AML-193 (cell line): Measurements from ENCODE around the gene CCRL2.
A peak's percentile ranks its signal among the peaks of the same experiment; 100 is the strongest.
"Not testable (repeated sequence)": the region's sequence is repeated elsewhere in the genome, so short reads cannot be mapped to it uniquely, and the experiment has no call there.

Source experiments
- DNase-seq, 2 experiments: peaks; one replicate each; lab custom pipeline; 2025; lab: John Stamatoyannopoulos, UW

The CCRL2 gene

DNA sequence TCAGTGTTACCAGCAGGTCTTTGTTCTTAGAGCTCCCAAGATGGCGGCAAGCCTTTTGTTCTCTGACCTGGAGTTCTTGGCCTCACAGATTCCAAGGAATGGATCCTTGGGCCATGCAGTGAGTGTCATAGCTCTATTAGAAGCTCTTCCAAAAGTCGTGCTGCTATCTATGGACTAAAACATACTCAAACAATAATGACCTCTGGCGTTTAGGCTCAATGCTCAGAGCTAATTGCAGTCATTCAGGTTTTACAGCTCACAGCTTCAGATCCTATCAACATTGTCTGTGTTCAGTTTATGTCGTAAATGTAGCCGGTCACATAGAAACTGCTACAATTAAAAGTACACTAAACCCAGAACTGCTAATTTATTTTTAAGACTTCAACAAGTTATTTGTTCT lies 22.2 kb downstream of the CCRL2 start:
- DNase-seq: no peak

DNA sequence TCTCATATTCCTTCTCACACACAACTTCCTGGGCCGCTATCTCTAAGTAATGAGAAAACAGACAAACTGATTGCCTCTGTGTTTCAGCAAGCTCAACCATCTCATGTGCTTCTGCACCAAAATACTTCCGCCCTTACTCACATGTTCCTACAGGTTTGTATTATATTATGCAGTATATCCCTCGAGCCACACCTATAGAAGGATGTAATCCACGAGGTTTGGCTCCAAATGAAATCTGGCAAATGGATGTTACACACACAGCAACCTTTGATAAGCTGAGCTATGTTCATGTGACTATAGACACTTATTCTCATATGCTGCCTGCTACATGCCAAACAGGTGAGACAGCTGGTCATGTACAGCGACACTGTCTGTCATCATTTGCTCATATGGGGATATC lies 22.6 kb downstream of the CCRL2 start:
- no peak for DNase-seq

DNA sequence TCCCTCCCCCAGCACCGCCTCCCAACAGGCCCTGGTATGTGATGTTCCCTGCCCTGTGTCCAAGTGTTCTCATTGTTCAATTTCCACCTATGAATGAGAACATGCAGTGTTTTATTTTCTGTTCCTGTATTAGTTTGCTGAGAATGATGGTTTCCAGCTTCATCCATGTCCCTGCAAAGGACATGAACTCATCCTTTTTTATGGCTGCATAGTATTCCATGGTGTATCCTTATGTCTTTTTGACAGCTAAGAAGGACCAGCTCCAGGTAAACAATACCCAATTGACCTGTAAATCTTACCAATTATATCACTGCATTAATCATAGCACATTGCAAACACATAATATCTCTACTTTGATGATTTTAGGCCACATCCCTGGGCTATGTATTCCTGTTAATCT lies 23.8 kb downstream of the CCRL2 start:
- DNase-seq: not testable (repeated sequence)

DNA sequence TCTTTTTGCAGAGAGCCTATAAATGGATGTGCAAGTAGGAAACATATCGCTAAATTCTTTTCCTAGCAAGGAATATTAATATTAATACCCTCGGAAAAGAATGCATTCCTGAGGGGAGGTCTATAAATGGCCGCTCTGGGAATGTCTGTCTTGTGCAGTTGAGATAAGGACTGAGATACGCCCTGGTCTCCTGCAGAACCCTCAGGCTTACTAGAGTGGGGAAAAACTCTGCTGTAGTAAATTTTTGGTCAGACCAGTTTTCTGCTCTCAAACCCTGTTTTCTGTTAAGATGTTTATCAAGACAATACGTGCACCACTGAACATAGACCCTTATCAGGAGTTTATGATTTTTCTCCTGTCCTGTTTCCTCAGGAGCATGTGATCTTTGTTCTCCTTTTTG lies 24.8 kb downstream of the CCRL2 start:
- DNase-seq: not testable (repeated sequence)

DNA sequence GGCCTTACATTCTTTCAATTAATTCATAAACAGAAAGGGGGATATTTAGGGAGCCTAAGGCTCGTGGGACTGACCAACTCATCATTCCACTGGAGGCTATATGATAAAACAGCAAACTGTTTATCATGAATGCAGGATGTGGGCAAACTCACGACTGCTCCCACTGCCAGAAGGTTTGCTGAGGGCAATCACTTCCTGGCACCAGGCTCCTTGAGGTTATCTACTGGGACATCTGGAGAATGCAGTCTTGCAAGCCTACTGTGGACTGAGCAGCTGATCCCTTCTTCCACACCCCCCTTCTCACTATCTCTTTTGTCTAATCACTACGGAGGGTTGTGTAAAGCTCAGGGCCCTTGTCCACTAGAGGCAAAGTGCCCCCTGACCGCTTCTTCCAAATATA lies 26.1 kb downstream of the CCRL2 start:
- not testable (repeated sequence) for DNase-seq

DNA sequence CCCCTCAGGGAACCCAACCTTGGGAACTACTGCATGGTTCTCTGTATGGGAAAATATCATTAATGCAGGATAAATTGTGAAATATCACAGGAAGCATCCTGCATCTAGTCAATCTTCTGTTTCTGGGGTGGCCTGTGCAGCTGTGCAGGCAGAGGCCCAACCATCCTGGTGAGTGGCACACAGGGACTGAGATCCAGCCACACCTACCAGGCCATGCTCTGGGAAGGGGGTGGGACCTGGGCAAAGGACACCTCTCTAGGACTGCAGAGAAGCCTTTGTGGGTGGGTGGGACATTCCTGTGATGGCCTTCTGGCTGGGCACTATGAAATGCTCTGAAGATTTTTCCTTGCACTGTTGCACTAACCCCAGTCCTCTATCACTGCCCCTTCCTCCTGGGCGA lies 26.8 kb downstream of the CCRL2 start:
- DNase-seq: no peak

DNA sequence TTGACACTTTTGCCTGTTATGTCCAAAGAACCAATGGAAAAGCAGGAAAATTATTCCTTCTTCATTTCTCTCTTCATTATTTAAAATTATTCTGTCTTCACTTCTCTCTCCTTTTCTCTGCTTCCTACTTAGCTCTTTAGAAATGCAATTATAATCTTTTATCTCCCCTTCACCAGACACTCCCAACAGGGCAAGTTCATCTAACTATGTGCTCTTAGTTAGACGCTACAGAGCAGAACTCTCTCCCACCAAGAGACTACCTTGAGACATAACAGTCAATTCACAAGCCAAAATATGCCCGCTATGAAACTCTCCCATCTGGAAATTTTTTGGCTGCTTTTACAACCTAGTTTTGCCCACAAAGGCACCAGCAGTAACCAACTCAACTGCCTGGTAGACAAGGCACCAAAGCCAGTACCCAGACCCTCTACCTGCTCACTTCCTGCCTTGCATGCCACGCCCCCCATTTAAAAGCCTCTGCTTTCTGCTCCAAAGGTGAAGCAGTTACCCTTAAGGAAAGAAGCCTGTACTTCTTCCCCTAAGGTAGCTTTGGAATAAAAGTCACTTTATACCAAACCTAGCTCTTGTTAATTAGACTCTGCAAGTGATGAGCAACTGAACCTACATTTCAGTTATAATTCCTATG lies 28.1 kb downstream of the CCRL2 start:
- DNase-seq: no peak

DNA sequence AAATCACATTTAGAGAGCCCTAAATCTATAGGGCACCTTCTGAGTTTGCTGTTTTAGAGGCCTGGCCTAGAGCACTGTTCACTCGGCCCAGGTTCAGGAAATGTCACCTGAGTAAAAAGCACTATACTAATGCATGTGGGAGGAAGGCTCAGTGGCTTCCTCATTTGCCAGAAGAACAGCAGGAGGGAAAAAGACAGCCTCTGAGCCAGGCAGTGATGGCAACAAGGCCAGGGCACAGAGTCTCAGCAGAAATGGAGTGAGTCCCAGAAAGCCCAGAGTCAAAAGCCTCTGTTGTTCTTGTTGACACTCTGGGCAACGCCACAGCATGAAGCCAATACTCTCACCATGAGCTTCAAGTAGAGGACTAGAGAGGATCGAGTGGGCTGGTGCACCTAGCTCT lies 31.8 kb downstream of the CCRL2 start:
- no peak for DNase-seq

DNA sequence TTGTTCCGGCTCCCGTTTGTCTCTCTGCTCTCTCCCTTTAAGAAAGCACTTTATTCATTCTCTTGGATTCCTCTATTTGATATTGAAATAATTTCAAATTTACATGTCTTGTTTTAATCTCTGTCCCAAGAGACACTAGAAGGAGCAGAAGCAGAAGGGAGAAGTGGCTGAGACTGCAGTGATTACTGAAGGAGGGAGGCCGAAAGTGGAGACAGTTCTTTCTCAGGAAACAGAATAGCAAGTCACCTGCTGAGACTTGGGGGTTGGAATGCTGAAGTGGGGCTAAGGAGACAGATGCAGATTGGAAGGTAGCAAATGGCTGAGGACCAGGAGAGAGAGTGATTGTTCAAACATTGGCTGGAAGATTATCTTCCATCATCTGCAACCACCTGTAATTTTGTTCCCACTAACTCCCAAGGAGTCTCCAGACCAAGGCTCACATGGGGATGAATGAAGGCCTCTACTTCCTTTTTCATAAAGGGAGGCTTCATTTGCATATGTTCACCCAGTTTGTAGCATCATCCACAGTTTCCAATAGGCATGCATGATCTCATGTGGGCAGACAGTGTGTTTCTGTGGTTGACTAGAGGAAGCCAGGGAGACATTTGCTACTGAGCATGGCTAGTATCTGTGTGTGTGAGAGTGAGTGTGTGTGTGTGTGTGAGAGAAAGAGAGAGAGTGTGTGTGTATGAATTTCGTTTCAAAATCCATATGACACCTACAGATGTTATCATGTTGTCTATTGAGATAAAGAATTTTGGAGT lies 33.7 kb downstream of the CCRL2 start:
- peak; percentile 17 for DNase-seq

DNA sequence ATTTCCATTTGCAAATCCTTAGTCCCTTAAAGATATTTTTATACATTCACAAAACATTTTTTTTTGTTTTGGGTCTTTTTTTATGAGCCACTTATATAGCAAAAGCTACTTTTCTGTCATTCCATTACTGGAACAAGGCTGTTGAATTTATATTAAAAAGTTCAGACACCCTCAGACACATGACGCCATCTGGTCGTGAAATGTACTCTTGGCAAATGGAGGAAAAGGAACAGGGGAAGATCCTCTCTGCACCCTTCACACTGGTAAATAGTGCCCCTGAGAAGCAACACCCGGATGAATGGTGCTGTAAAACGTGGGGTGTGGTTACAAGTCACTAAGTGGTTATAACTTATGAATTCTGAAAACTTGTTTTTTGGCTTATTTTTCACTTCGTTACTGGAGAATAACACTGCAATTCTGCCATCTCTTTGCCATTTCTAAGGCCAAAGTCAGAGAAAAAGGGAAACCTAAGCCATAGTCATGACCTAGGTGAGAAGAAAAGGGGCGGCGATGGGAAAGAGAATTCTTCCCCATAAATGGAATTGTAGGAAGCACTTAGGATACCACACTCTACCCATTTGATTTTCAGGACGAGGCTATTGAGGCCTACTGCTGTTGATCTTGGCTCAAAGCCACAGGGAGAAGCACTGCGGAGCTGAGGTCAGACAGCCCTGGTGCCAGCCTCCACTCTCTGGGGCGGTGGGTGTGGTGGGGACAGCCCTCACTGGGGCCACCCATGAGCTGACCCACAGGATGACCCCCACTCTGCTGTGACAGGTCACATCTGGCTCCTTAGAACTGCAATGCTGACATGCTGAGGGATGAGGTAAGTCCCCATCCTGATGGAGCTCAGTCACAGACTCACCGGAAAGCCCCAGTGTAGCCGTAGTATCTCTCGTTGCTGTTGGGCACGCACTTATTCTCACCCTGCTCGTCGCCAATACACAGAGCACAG lies 35.8 kb downstream of the CCRL2 start:
- DNase-seq: peak; percentile 10 to 38

DNA sequence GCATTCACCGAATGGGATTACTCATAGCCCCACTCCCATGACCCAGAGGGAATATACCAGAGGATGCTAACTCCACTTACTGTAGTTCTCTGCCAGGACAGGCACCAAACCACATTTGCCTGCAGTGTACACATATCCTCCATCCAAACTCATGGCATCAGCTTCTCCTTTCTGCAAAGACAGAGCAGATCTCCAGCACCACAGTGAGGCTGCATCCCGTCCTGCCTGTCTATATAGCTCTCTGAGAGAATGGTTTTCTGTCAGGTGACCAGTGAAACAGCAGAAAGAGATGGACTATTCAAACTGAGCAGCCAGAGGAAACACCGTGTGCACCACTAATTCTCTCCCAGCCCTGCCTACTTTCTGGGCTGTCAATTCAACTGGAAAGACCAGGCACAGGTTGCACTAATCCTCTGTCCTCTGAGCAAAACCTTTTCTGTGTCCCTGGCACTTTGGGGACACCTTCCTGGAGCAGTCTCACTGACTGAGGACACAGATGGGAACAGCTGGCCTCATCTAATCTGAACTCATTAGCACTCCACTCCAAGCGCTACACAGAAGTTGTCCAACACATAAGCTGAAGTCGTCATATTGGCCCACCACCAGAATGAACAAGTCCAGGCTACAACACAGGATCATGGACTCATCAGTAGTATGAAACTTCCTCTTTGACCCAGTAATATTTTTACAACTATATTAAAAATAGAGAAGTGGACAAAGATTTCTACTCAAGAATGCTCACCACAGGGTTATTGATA lies 40.3 kb downstream of the CCRL2 start:
- DNase-seq: peak in 1 of 2 experiments; percentile 11

DNA sequence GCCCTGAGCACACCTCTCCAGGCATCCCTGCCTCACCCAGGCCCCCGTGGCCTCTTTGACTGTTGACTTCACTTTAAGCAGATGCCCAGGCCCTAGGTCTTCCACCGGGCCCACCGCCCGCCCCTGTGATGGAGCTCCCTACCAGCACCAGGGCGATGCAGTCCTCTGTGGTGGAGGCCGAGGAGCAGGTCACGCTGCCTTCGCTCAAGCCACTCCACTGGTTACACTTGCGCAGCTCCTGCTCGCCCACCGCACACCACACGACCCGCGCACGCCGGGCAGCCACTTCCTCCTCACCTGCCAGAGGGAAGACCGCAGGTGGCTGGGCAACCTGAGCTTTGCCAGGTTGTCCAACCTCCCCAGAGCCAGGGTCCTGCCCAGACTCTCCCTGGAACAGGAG lies 41.7 kb downstream of the CCRL2 start:
- no peak for DNase-seq

DNA sequence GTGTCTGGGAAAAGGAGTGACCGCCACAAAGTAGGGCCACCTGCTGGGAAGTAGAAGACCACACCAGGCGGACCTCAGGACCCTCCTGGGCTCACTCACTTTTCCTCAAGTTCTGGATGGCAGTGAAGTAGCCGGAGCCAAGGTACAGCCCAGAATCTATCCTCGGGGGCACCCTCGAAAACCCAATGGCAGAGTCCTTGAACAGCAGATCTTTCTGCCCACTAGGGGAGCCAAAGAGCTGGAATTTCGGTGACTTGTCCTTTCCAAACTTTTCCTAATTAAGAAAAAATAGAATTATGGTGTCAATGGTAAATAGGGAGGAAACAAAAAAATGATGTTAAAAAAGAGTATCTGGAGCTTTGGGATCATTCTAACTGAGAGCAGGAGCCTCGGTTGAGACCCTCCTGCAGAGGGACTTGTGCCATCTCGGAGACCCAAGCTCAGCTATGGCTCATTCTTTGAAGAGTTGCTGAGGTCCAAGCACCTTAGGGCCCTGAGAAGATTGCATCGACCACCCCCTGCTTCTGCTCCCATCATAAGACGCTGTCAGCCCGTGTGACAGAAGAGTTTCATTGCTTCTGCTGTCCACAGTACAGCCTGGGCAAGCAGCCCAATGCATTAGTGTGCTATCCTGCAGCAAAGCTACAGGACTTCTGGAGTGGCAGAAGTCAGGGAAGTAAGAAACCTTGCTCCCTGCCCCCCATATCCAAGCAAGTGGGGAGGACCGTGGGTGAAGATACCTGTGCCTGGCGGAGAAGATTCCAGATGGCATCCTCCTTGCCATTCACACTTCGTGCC lies 42.9 kb downstream of the CCRL2 start:
- peak; percentile 13 to 16 for DNase-seq

DNA sequence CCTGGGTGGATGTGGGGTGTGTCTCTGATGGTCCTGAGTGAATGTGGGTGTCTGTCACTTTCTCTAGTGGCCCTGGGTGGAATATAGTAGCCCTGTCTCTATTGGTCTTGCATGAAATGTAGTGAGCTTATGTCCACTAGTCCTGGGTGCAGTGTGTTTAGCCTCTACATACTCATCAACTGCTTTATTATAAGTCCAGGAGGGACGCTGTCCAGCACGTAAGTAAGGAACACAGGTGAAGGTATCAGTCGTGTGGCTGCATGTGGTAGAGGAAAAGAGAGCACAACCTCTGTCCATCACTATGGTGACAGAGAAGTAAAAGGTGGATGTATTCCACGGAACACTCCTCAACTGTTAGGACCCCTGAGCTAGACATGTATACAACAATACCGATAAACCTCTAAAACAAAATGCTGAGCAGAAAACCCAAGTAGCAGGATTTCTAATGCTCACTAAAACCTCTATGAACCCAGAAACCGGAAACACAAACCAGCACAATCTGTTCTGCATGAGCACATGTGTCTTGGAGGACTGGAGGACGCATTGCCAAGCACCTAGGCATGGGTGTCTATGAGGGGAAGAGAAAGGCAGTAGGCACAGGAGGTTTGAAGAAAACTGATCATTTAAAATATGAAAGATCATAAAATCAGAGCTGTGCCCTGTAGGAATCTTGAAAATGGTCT lies 46.6 kb downstream of the CCRL2 start:
- DNase-seq: no peak

DNA sequence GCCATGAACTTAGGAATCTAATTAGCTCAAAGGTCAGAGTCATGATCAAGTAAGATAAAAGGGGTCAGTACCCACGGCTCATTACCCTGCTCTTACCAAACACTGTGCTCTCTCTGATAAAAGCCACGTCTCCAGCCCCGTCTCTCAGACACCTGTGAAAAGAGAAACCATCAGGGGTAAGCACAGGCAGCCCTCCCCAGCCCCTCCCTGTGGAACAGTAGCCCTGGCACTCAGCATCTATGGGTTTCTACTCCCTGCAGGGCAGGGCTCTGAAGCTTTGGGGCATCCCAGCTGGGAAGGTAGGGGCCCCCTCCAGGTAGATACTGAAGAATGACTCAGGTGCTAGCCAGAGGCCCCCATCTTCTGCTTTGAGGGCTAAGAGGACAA lies 47.1 kb downstream of the CCRL2 start:
- no peak for DNase-seq

DNA sequence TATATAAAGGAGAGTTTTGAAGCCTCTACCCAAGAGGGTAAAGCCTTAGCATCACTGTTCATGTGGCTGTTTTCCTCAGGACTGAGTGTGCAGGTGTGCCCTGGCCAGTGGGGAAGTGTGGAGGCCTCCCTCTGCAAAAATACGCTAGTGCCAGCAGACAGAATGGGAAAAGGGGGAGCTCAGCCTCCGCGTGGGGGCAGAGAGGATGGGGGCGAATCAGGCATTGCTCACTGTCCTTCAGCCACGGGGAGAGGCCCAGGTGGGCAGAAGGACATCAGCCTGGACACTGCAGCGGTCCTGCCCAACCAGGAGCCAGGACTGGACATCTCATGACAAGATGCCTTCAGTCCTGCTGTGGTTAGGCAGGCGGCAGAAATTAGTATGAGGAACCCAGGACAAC lies 47.5 kb downstream of the CCRL2 start:
- DNase-seq: no peak

DNA sequence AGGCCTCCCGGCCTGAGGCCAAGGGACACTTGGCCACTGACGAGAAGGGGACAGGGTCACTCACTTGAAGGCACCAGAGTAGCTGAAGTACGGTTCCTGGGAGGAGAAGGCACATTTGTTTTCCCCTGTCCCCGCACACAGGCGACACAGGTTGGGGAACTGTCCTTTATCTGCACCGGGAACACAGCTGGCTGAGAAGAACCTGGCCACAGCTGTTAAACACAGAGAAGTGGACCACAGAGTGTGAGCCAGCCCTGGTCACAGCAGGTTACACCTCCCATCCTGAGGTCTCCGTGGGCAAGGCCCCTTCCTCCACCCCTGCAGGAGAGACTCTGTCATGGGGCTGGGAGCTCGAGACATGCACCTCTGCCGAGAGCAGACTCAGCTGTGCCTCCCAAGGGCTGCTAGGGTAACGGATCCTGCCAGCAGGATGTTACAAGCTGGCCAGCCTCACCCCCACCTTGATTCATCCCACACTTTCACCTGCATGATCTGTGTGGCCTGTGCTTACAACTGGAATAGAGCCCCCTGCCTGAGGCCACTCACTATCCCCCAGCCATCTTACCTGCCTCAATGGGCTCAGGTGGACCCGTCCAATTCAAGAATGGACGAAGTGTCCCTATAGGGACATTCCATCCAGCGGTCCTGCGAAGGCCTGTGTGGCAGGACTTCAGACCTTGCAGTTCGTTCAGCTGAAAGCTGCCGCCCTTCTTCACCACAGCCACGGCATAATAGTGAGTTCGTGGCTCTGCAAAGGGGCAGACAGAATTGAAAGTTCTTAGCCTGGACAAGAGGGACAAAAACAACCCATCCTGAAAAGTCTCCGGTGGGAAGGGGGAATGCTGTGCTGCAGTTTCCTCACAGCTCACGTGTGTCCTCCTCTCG lies 48.4 kb downstream of the CCRL2 start:
- DNase-seq: no peak

DNA sequence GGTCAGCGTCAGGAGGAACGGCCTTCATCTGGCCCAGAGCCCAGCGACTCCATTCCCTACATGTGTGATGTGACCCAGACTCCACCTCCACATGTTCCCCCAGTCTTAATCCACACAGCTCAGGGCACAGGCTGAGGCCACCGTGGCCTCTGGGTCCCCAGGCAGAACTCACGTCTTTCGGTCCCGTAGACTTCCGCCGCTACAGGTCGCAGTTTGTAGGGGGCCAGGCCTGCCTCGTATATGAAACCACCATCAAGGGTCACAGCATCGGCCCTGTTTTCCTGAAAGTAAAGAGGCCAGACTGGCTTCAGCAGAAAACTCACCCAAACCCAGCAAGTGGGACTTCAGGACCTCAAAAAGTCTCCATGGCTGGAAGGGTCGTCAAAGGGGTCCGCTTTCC lies 49.1 kb downstream of the CCRL2 start:
- DNase-seq: no peak
